Ascending aorta (tissue), 2 donors: Measurements from ENCODE around the gene COQ6. TPM values are rescaled to one million over a fixed set of nuclear protein-coding genes. Genes with fewer than 3 reads are reported as not detected.
"Not testable (repeated sequence)": the region's sequence is repeated elsewhere in the genome, so short reads cannot be mapped to it uniquely, and the experiment has no call there.

ENCODE experiments used
- DNase-seq, 2 donors: peaks; one replicate each; pipeline ENCODE4 v3.0.0-alpha.2; 2019; ENCODE audit warnings: low spot score in 2 of 2
- H3K27ac ChIP-seq, 2 donors: fragments of 200-600 bp; sonication (generic); one replicate each; pipeline ENCODE4 v1.5.1; 2016 to 2017; ENCODE audit warnings: mild to moderate bottlenecking in 1 of 2
- H3K27me3 ChIP-seq: fragments of 200-600 bp; sonication (generic); one replicate; pipeline ENCODE4 v1.5.1; 2017
- H3K36me3 ChIP-seq, 2 donors: fragments of 200-600 bp; sonication (generic); one replicate each; pipeline ENCODE4 v1.5.1; 2016
- H3K4me1 ChIP-seq, 2 donors: fragments of 200-600 bp; sonication (generic); one replicate each; pipeline ENCODE4 v1.5.1; 2016 to 2017; ENCODE audit warnings: mild to moderate bottlenecking in 1 of 2
- H3K4me3 ChIP-seq, 2 donors: fragments of 200-600 bp; sonication (generic); one replicate each; pipeline ENCODE4 v1.5.1; 2016 to 2017; ENCODE audit warnings: mild to moderate bottlenecking in 1 of 2
- H3K9me3 ChIP-seq, 2 donors: fragments of 200-600 bp; sonication (generic); one replicate each; pipeline ENCODE4 v1.5.1; 2016
- CTCF ChIP-seq, 3 experiments: fragments of 200-600 bp in 2 of 3; fragments of 450-650 bp in 1 of 3; sonication (generic) in 2 of 3; IDR thresholded peaks; one replicate each; pipeline ENCODE4 v1.5.1; 2016 to 2019; ENCODE audit warnings: antibody characterized with exemption in 3 of 3, mild to moderate bottlenecking in 1 of 3, moderate library complexity in 1 of 3
- intact Hi-C: fragments of 100-400 bp; cut with DNase I; formaldehyde crosslinking; loops from one replicate; pipeline ENCODE4 v1.15.1; 2023
- total RNA-seq: library from RNA; depleted of rRNA; stranded (reverse); fragments of >200 nt; gene quantifications from one replicate; pipeline ENCODE4 v1.1.0, GENCODE V29; 2016

The COQ6 gene
- total RNA-seq, 1 donor from 2014 or later, result 6.7 TPM

- H3K36me3 ChIP-seq, result peaks cover 6 to 16% of the 10 kb centered on the region in 2 donors
- TF ChIP-seq CTCF (IDR thresholded peaks at IDR 0.05), result no peak
- intact Hi-C loops, result no loop called here
Measured at GRCh38 chr14:73977896-73978295, 27.8 kb downstream of the COQ6 start.

GRCh38 chr14:73988065-73988464 lies 38.0 kb downstream of the COQ6 start:
- Histone ChIP-seq H3K4me3 (no peak overlapping the region), H3K9me3 (no peaks in the 10 kb centered on the region), H3K27me3 (no peaks in the 10 kb centered on the region), H3K27ac (no peak overlapping the region), H3K4me1 (no peaks in the 10 kb centered on the region), H3K36me3 (peaks cover 4 to 27% of the 10 kb centered on the region in 2 donors)
- no peak for TF ChIP-seq CTCF (IDR thresholded peaks at IDR 0.05)
- no peak for DNase-seq
- intact Hi-C loops, result no loop called here

More at GRCh38 chr14:73977896-73978295, 27.8 kb downstream of the COQ6 start:
- no peak for DNase-seq
- no peak overlapping the region for H3K27ac ChIP-seq
- no peak overlapping the region for H3K4me3 ChIP-seq
- H3K9me3 ChIP-seq, result no peaks in the 10 kb centered on the region
- H3K4me1 ChIP-seq, result no peaks in the 10 kb centered on the region
- H3K27me3 ChIP-seq, result no peaks in the 10 kb centered on the region

- H3K4me1 ChIP-seq, H3K4me3 ChIP-seq, H3K9me3 ChIP-seq, DNase-seq, H3K27me3 ChIP-seq, intact Hi-C loops, H3K27ac ChIP-seq: not testable (repeated sequence)
- peaks cover 4 to 27% of the 10 kb centered on the region in 2 donors for H3K36me3 ChIP-seq
Measured at GRCh38 chr14:73988656-73989055, 38.6 kb downstream of the COQ6 start.

- no peaks in the 10 kb centered on the region for H3K27me3 ChIP-seq
- no peak for TF ChIP-seq CTCF (IDR thresholded peaks at IDR 0.05)
- intact Hi-C loops, result no loop called here
- H3K9me3 ChIP-seq, result no peaks in the 10 kb centered on the region
- H3K36me3 ChIP-seq, result peaks cover 4 to 25% of the 10 kb centered on the region in 2 donors
- no peaks in the 10 kb centered on the region for H3K4me1 ChIP-seq
- no peak for DNase-seq
- H3K4me3 ChIP-seq, result no peak overlapping the region
- no peak overlapping the region for H3K27ac ChIP-seq
Measured at GRCh38 chr14:73991092-73991491, 41.0 kb downstream of the COQ6 start.

- peaks cover 0 to 16% of the 10 kb centered on the region in 2 donors for H3K36me3 ChIP-seq
- H3K9me3 ChIP-seq, H3K27me3 ChIP-seq, H3K4me3 ChIP-seq, DNase-seq, H3K27ac ChIP-seq, H3K4me1 ChIP-seq, intact Hi-C loops: not testable (repeated sequence)
Measured at GRCh38 chr14:73994926-73995325, 44.8 kb downstream of the COQ6 start.

GRCh38 chr14:73995977-73996378 lies 45.9 kb downstream of the COQ6 start:
- H3K27ac ChIP-seq, result no peak overlapping the region
- no peak for DNase-seq
- TF ChIP-seq CTCF (IDR thresholded peaks at IDR 0.05), result no peak
- H3K27me3 ChIP-seq, result no peaks in the 10 kb centered on the region
- no peaks in the 10 kb centered on the region for H3K9me3 ChIP-seq
- H3K4me1 ChIP-seq, result no peaks in the 10 kb centered on the region
- intact Hi-C loops, result no loop called here
- H3K4me3 ChIP-seq, result no peak overlapping the region
- peaks cover 0 to 20% of the 10 kb centered on the region in 2 donors for H3K36me3 ChIP-seq

- peaks cover 0 to 18% of the 10 kb centered on the region in 2 donors for H3K36me3 ChIP-seq
- no peaks in the 10 kb centered on the region for H3K9me3 ChIP-seq
- no peaks in the 10 kb centered on the region for H3K4me1 ChIP-seq
- H3K27ac ChIP-seq, result no peak overlapping the region
- no peak overlapping the region for H3K4me3 ChIP-seq
- H3K27me3 ChIP-seq, result no peaks in the 10 kb centered on the region
- DNase-seq, result no peak
- intact Hi-C loops, result no loop called here
- TF ChIP-seq CTCF (IDR thresholded peaks at IDR 0.05), result no peak
Measured at GRCh38 chr14:73996731-73997107, 46.6 kb downstream of the COQ6 start.
